GM21515 (cell line): ENCODE measurements around the gene SPG7.

ENCODE experiments used
- ATAC-seq: cut with Tn5 transposase; IDR thresholded peaks from one replicate; pipeline ENCODE4 v1.9.1; 2021; ENCODE audit not compliant: unreplicated experiment

Gene SPG7

DNA sequence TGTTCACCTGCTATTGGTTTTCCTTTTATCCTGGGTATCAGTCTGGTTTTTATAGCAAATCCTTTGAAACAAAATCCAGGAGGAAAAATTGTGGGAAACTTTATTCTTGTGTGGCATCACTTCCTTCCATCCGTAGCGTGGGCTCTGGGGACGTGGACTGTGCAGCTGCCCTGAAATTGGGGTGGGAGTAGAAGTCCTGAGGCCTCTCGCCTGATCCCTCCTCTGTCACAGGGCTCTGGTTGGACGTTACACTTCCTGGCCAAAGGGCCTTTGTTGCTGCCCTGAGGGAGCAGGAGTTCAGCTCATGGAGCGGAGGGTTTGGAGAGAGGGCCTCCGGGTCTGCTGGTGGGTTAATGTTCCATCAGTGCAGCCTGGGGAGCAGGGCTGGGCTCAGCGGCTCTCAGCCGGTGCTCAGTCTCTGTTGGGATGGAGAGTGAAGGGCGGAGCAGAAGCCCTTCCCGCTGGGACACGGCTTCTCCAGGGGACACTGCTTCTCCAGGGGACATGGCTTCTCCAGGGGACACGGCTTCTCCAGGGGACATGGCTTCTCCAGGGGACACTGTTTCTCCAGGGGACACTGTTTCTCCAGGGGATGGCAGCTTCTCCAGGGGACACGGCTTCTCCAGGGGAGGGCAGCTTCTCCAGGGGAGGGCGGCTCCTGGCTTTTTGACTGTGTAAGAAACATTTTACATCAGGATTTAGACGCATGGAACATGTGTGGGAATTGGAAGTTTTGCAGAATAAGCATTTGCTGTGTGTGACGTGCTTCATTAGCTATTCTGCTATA, 37.0 kb downstream of the SPG7 start:
- no peak for ATAC-seq

GRCh38 chr16:89545831-89546574, 37.8 kb downstream of the SPG7 start:
- ATAC-seq, result no peak

DNA sequence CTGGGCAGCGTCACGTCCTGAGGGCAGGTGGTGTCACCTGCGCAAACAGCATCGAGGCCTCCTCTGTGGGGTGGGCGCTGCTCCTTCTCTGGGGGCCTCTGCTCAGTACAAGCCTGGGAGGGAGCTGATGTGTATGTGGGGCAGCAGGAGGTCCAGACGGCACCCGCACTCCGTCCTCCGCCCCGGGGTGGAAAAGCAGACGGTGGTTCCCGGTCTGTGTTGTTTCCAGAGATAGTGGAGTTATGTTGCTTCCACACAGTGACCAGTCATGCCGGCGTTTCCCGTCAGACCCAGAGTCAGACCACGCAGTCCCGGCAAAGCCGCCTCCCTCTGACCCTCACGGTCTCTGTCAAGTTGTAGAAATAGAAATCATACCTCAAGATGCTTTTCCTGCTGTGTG, 38.6 kb downstream of the SPG7 start:
- ATAC-seq, result no peak

GRCh38 chr16:89547291-89547690, 39.1 kb downstream of the SPG7 start:
- no peak for ATAC-seq

DNA sequence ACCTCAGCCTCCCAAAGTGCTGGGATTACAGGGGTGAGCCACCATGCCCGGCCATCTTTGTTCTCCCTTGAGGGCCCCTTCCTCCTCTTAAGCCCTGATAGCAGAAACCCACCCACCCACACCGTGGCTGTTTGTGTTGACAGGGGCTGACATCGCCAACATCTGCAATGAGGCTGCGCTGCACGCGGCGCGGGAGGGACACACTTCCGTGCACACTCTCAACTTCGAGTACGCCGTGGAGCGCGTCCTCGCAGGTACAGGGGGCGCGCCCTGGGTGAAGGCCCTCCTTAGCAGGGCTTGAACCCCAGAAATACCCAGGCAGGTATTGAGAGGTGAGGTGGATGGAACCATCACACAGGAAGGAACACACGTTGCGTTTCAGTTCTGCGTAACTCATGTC, 39.7 kb downstream of the SPG7 start:
- no peak for ATAC-seq

DNA sequence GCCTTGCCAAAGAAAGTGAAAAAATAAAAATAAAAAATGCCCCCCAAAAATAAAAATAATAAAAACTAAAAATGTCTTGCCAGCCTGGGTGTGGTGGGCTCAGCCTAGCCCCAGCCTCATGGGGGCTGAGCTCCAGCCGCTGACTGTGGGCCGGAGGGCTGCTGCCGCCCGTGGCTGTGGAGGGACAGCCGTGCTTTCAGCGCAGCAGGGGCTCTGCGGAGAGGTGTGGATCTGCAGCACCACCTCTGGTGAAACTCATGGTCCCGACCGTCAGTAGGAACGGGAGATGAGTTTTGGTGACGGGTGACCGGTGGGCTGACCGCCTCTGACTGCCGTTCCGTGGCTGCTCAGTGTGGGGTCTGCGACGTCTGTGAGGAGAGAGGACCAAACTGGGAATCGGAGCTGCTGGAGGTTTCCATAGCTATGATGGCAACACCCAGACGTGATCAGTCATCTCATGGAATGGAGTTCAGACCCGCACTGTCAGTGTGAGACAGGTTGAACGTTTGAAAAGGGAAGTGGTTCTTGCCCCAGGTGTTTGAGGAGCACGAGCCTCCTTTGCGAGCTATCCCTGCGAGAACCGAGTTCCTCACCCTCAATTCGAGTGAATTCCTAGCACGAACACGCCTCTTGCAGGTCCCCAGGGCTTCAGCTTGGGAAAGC, 40.3 kb downstream of the SPG7 start:
- ATAC-seq, result no peak

DNA sequence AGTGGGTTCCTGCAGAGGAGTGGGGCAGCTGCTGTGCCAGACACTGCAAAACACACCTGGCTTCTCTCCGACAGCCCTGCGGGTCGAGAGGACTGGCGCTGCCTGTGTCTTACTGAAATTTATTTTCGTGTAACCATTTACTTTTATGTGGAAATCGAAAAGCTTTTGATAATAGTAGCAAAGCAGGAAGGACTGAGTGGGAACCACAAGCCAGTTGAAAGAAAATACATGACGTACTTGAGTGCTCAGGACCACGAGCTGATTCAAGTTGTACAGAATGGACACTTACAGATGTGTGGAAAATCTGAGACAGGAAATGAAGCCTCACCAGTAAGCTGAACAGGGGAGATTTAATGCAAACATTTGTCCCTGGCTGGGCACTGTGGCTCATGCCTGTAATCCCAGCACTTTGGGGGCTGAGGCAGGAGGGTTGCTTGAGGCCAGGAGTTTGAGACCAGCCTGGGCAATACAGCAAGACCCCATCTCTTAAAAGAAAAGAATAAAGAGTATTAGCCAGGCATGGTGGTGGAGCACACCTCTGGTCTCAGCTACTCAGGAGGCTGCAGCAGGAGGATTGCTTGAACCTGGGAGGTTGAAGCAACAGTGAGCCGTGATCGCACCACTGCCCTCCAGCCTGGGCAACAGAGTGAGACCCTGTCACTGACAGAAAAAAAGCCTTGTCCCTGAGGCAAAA, 41.0 kb downstream of the SPG7 start:
- no peak for ATAC-seq

DNA sequence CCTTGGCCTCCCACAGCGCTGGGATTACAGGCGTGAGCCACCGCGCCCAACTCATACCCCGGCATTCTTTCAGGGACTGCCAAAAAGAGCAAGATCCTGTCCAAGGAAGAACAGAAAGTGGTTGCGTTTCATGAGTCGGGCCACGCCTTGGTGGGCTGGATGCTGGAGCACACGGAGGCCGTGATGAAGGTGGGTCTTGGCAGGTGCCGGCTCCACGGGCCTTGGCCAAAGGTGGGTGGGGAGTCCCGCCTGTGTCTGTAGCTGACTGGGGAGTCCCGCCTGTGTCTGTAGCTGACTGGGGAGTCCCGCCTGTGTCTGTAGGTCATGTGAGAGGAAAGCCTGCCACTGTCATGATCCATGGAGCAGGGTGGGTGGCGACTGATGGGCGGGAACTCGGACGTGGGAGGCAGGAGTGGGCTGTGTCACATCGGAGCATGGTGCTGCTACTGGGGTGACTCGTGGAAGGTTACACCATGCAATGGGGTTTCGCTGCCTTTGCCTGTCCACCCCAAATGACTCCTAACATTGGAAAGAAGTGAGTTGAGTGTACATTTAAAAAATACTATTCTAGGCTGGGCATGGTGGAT, 42.3 kb downstream of the SPG7 start:
- no peak for ATAC-seq

- no peak for ATAC-seq
These were observed 44.1 kb downstream of the SPG7 start for GRCh38 chr16:89552329-89552728.

- no peak for ATAC-seq
These were observed 44.7 kb downstream of the SPG7 start for GRCh38 chr16:89552913-89553312.

DNA sequence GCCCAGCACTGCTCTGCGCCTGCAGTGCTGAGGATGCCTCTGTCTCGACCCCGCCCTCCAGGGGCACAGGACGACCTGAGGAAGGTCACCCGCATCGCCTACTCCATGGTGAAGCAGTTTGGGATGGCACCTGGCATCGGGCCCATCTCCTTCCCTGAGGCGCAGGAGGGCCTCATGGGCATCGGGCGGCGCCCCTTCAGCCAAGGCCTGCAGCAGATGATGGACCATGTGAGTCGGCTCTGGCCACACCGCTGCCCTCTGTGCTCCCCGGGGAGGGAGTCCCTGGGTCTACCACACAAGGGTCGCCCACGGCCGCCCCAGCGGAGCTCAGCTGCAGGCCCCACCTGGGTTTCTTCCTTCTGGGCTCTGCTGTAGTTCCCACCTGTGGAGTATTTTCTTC, 45.5 kb downstream of the SPG7 start:
- ATAC-seq, result no peak

DNA sequence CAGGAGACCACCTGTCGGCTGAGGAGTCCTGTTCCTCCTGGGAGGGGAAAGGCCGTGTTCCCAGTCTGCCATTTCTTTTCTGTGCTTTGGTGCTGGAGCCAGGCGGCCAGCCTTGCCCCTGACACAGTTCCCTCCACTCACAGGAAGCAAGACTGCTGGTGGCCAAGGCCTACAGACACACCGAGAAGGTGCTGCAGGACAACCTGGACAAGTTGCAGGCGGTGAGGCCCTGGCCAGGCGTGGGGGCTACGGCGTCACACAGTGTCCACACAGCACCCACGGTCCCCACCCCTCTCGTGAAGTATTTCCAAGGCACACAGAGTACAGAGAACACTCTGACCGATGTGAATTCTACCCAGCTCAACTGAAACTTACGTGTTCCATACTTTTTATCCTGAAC, 46.1 kb downstream of the SPG7 start:
- ATAC-seq, result no peak

DNA sequence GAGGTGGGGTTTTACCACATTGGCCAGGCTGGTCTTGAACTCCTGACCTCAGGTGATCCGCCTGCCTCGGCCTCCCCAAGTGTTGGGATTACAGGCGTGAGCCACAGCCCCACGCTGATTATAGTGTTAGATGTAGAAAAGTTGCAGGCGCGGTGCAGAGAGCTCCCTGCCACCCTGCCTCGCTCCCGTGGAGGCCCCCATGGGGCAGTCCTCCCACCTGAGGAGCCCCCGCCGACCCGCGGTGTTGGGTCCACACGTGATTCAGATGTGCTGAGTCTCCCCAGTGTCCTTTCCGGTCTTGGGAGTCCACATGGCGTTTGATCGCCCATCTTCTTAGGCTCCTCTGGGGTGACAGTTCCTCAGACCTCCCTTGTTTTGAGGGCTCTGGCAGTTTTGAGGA, 47.1 kb downstream of the SPG7 start:
- ATAC-seq, result no peak

- ATAC-seq, result no peak
These were observed 47.6 kb downstream of the SPG7 start for GRCh38 chr16:89555780-89556179.

DNA sequence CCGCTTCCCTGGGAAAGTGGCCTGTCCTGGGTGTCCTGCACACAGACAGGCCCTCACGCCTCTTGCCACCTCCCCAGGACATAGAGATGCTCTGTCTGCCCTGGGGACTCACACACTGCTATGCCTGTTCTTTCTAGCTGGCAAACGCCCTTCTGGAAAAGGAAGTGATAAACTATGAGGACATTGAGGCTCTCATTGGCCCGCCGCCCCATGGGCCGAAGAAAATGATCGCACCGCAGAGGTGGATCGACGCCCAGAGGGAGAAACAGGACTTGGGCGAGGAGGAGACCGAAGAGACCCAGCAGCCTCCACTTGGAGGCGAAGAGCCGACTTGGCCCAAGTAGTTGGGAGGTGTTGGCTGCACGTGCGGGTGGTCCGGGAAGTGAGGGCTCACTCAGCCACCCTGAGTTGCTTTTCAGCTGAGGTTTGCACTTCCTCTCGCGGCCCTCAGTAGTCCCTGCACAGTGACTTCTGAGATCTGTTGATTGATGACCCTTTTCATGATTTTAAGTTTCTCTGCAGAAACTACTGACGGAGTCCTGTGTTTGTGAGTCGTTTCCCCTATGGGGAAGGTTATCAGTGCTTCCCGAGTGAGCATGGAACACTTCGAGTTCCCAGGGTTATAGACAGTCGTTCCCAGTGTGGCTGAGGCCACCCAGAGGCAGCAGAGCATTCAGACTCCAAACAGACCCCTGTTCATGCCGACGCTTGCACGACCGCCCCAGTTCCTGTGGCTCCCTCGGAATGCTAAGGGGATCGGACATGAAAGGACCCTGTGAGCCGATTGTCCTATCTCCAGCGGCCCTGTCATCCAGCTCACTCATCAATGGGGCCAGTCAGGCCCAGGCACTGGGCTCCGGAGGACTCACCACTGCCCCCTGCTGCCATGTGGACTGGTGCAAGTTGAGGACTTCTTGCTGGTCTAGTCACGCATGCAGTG, 48.8 kb downstream of the SPG7 start:
- no peak for ATAC-seq

GRCh38 chr16:89557690-89558490, 49.7 kb downstream of the SPG7 start:
- ATAC-seq, result no peak

- peak; percentile 66 for ATAC-seq
These were observed 52.4 kb downstream of the SPG7 start, which contains the start of gene RPL13 for GRCh38 chr16:89560378-89561141. RPL13 (plus strand) TSS chr16:89560682; CDS start chr16:89560960, 278 bp downstream.
